HG03108 (cell line): ENCODE measurements around the gene GHR.

ENCODE experiments used
- ATAC-seq: cut with Tn5 transposase; IDR thresholded peaks from one replicate; pipeline ENCODE4 v1.9.1; 2021; ENCODE audit warnings: moderate library complexity; ENCODE audit not compliant: unreplicated experiment

Gene GHR

DNA sequence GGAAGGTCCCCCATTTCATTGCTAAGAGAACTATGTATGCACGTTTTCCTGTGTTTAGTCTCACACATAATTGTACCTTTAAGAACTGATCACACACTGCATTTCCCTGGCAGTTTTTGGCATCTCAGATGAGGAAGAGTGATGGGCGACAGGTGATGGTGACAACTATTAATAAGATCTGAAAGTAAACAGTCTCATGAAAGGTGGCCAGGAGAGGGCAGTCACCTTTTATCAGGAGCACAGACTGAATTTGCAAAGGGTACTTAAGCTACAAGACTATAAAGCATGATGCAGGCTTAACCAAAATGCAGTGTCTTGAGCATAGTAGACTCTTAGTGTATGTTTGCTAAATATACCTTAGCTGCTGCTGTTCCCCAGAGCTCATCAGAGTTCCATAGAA, 91.5 kb downstream of the GHR start:
- ATAC-seq = no peak

DNA sequence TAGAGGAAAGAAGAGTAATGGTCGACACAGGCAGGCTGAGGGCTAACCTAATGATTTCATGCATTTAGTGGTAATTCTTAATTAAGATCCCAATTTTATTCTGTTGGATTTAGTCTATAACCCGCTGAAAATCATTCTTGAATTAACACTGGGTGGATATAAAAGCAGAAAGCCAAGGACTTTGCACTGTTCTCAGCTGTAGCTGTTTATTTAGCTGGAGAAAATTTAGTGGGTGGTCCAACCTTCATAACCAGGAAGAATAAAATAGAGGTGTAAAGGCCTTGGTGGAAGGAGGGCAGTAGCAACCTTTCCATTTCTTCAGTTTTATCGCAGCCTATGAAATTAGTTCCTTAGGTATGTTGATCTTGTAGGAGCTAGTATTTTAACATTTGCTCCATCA, 92.3 kb downstream of the GHR start:
- ATAC-seq = no peak

DNA sequence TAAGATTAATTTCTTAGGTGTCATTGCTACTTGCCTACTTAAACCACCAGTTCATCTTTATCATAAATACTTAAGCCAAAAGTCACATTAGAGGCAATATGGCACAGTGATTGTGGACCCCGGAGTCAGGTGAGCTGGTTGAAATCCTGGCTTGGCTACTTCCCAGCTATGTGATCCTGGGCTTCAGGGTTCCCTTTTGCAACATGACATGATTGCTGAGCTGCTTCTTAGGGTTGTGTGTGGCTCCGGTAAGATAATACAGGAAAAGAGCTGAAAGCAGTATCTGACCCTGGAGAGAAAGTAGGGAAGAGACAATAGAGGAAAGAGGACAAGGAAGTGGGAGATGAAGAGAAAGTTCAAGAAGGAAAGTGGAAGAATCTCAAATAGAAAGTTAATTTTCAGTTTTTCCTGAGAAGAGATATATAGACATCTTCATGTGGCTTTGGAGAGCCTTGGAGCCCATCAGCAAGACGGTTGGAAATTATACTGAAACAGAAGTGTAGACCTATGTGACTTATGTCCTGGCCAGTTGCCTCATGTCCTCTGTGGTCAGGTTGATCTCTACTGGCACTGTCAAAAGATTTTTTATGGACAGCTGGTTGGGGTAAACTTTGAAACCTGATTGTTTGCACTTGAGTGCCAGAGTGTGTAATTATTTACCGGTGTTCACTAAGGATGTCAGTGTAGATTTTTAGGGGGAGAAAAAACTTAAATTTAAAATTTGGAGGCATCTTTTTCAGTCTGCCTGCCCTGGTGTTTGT, 93.2 kb downstream of the GHR start:
- no peak for ATAC-seq

DNA sequence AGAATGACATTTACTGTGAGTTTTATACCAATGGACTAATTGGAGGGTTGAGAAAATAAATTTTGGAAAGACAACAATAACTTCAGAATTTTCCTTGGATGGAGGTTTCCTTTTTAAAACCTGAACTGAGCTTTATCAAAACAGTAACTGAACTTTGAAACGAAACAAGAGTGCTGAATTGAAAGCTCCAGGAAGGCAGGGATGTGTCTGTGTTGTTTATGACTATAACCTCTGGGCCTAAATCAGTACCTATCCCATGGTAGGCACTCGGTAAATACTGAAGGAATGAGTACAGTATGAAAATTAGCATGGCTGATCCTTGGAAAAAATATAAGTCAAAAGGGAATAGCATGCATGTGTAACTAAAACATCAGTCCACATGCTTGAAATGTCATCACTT, 93.9 kb downstream of the GHR start:
- ATAC-seq = no peak

DNA sequence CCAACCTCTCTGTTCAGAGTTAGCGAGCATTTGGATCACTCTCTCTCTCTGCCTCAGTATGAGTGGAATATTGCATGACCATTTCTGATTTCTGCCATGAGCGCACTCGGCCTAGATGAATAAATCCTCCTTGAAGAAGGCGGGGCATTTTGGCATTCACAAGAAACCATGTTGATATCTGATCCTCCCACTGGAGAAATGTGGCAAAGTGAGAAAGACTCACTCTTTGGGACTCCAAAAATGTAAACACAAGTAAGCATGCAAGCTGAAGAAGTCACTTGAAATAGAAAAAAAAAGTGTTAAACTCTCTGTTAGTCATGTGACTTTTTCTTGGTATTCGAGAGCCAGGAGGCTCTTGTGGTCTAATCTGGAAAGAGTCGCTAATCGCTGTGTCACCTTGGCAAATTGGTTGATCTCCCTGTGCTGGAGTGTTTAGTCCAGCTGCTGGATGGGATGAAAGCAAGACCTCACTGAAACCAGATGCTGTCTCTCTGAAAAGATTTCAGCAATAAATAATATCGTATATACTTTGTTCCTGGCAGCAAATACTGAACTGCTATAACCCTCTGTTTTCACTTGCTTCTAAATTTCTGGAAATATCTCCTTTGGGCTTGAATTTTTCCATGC, 95.5 kb downstream of the GHR start:
- no peak for ATAC-seq

DNA sequence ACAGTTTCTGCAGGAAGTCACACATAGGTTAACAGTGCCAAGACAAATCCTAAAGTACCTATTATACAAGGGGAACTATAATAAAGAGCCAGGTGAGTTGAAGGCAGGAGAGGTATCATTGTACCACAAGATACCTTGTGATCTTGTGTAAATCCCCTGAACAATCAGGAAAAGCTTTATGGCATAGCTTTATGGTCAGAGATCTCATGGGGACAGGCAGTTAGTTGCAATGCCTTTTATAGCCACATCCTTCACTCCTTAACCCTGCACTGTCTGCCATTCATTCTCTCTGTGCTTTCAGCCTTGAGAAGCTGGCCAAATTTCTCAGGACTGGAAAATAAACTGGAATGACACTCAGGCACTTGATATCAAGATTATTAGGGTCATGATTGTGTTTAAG, 97.0 kb downstream of the GHR start:
- ATAC-seq = no peak

DNA sequence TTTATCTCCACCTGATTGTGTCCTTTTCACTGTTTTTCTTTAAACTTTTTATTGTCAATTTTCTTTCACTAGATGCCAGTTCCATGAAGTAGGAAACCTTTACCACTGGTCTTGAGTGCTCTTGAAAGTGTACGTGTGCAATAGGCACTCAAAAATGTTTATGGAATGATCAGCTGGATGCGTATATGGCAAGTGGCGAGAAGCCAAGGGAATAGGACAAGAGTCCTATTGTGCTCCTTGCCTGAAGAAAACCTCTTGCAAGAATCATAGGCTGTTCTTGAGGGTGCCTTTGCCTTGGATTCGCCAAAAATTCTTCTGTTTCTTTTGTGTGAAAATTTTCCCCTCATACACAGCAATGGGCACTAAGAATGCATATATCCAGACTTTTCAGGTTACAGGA, 97.7 kb downstream of the GHR start:
- ATAC-seq = no peak

DNA sequence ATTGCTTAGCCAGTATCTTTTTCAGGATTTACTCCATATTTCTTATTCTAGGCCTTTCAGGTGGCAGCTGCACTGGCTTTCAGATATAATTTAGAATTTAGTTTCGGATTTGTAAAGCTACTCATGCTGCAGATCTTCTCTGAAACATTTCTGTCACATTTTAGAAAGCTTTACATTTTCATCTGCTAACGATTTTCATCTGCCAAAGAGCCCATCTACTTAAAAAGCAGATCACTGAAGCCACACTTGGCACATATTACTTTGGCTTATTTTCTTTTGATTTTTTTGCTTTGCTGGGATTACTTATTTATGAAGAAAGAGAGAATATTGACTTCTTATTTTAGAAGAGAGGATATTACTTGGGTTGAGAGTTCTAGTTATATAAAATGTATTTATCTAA, 98.2 kb downstream of the GHR start:
- no peak for ATAC-seq

DNA sequence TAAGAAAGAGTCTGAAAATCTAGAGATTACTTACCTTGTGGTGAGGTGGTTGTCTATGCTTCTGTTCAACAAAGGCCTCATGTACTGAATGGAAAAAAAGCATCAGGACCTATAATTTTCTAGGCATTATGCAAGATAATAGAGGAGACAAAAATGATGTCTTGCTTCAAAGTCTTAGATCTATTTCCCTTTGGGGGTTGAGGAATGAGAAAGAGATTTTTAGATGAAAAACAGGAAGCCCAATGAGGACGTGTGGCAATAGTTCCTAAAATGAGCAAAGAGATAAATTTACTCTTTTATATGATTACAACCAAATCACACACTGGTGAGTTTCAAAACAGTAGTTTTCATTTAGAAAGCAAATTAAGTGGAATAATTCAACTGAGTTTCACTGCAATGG, 99.5 kb downstream of the GHR start:
- ATAC-seq = no peak

DNA sequence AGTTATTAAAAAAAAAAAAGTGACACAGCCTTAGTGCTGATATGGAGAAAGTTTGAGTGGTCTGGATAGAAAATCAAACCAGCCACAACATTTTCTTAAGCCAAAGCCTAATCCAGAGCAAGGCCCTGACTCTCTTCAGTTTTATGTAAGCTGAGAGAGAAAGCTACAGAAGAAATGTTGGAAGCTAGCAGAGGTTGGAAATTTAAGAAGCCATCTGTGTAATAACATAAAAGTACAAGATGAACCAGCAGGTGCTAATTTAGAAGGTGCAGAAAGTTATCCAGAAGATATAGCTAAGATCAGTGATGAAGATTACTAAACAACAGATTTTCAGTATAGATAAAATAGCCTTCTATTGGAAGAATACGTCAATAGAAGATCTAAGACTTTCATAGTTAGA, 102.9 kb downstream of the GHR start:
- no peak for ATAC-seq

DNA sequence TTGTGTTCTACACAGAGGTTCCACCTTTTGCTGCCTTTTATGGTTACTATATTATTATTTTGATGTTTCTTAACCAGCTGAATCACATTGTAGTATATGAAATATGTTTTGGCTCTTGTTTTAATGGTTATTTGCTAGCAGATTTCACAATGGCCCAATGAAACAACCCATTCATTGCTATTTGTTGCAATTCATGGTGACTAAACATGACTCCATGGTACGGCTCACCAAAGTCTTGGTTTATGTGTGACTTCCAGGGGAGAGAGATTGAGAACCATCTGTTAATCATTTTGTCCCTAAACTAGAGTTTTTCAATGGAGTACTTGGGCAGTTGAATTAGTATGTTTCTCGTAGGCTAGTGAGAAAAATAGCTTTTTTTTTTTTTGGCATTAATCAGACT, 108.4 kb downstream of the GHR start:
- no peak for ATAC-seq

DNA sequence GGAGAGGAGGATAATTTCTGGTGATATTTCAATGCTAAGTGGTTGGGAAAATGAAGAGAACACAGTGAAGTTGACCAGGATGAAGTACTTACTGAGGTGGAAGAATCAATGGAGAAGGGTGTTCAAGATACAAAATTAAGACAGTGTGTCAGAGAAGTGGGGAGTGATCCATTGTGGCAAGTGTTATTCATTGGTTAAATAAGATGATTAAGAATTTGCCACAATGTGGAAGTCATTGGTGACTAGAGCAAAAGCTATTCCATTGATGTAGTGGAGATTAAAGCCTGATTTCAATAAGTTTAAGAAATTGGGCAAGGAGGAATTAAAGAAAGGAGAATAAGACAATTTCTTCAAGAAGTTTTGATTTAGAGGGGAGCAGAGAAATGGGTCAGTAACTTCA, 118.9 kb downstream of the GHR start:
- no peak for ATAC-seq

DNA sequence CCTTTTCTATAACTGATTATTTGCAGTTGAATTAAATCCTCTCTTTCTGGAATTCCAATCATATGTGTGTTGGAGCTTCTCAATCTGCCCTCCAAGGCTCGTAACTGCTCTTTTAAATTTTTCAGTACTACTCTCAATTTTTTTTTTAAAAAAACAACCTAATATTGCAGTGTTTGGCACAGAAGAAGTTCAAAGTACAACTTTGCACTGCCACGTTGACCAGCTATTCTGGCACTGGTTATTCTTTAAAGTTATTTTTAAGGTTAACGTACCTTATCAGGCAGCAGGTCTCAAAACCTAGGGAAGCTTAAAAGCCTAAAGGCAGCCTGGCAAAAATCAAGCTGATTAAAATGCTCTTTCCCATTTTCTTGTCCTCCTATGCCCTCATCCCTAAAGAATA, 120.5 kb downstream of the GHR start:
- no peak for ATAC-seq

DNA sequence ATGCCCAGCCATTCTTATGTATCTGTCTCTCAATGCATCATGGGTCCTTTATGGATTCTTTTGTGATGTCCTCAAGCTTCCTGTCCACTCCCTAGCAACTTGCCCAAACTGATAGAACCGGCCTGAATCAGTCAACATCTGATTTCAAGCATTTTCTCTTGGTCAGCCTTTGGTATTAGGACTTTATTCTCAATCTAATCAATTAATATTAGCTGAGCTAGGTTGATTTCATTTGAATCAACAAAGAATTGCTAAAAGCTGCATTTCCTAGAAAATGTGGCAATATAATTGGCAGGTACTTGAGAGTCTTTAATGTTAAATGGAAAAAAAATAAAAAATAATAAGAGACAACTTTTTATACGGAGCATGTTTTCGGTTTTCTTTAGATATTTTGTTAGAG, 121.8 kb downstream of the GHR start:
- ATAC-seq = no peak

DNA sequence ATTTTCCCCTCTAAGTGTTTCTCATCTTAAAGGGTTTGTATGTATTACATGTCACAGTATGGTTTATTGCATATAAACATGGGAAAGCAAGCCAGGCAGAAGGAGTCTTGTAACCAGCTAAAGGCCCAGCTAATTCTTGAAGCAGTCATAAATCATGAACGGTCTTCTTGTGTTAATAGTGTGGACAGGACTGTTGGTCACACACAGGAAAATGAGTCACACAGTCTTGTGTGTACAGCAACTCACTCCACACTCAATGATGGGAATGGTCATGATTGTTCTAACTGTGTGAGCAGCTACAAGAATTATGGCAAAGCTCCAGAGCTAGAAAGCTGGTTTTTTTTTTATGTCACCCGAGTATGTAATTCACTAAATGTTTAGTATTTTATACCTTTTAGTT, 123.9 kb downstream of the GHR start:
- ATAC-seq = no peak

DNA sequence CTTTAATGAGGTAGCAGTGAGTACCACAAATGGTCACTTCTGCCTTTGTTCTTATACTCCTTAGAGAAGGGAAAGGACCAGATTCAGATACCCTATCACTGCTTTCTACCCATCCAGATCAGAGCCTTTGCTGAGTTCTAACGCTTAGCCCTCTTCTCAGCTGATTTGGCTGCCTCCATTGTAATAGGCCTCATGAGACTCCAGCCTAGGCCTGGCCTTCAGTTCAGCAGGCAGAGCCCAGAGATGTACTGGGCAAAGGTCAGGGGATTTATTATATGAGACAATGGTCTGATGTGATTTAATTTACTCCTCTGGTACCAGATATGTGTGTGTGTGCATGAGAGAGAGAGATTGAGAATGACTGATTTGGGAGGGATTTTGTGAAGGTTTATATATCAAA, 124.7 kb downstream of the GHR start:
- no peak for ATAC-seq

DNA sequence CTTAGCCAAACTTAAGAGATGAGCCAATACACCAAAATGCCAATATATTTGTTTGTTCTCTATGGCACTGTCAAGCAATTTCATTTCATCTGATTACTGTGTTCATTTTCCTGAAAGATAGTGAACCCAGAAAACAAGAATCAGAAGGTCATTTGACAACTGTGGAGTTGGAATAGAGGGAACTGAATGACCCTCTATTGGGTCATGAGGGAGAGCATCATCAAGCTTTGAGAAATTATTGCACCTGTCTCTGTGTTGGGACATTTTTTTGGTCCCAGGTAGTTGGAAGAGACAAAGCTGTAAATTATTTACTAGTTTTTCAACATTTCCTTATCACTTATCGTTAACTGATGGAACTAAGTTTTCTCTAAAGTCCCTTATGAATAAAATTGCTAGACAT, 129.4 kb downstream of the GHR start:
- no peak for ATAC-seq

DNA sequence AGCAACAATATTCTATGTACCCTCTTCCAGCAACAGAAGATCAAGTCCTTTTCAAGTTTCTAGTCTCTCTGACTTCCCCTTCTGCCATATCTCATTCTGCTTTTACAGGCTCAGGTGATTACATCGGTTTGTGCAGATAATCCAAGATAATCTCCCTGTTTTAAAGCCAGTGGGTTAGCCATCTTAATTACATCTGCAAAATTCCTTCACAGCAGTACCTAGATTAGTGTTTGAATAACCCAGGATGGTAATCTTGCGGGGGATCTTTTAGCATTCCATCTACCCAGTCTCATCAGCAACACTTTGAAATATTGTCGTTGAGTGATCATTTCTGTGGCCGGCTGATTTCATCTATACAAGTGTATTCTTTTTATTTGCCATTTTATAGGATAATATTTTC, 130.2 kb downstream of the GHR start:
- ATAC-seq = no peak

DNA sequence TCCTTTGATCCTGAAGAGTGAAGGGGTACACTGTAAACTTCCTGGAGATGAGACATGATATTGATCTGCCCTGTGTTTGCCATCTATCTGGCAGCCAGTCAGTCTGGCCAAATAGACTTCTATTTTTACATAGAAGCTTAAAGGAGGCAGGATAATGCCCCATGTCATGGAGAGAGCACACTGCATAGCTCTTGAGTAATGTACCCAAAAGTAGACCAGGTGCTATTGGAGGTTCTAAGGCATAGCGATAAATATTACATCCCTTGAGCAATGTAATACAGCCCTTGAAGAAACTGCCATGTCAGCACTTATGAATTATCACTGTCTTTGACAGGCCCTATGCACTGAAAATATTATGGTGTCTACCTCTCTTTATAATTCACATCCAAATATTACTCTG, 131.8 kb downstream of the GHR start:
- ATAC-seq = no peak

DNA sequence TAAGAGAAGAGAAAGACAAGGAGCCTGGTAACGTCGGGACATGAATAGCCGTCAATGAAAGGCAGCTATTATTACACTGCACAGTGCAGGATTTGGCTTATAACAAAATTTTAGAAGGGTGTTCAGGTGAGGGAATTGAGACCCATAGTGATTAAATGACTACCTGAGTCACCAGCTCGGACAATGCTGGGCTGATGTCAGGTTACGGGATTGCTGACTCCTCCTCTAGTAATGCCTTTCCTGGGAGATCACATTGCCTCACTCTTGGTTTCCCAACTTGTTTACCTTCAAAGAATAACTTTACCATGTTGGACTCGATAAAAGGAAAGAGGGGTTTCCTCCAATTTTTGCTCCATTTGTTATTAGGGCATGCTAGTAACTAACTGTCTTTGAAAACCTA, 132.6 kb downstream of the GHR start:
- ATAC-seq = no peak

DNA sequence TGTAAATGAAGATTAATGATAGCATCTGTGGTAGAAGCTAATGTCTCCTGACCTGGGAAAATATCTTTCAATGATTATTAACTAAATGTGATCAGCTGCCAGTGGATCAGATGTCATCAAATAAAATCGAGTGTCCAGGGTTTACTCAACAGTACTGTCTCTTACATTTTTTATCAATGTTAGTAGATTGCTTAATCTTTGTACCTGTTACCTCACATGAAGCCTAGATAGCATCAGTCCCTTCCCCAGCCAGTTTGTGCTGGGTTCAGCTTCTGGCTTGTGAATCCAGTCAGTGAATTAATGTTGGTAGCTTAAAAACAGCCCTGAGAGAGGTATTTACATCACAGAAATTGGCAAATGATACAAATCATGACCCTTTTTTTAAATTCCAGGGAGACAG, 134.4 kb downstream of the GHR start:
- ATAC-seq = no peak

DNA sequence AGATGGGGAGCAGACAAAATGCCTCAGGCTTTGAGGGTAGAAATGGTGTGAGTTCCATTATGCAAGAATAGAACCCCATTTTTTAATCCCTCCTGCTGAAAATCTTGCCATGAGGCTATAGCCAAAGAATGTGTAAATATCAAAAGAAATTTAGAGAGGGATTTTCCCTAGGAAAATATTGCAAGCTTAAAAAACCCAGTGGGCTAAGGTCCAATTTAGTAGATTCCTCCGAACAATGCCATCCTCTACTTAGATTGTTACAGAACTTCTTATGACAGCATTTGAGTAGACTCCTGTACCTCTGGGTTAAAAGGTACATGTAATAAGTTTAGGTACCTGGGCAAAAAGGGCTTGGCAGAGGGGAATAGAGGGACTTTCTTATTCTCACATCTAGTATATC, 138.4 kb downstream of the GHR start:
- no peak for ATAC-seq
